Adrenal gland (tissue), 12 donors: Measurements from ENCODE around the gene EHMT1. TPM values are rescaled to one million over a fixed set of nuclear protein-coding genes. Genes with fewer than 3 reads are reported as not detected.

Experiments used
- DNase-seq, 7 donors: peaks; one replicate each; pipeline ENCODE4 v3.0.0-alpha.2; 2019 to 2020
- H3K27ac ChIP-seq, 5 donors: fragments of 200-600 bp; sonication (generic) in 4 of 5; 1 replicate in 3 of 5; 2 replicates in 2 of 5; pipeline versions ENCODE4 v1.5.1 to v1.8.0; 2016 to 2020; ENCODE audit warnings: mild to moderate bottlenecking in 1 of 5
- H3K27me3 ChIP-seq: fragments of 200-600 bp; 2 replicates; pipeline ENCODE4 v1.8.0; 2021
- H3K36me3 ChIP-seq, 2 donors: fragments of 200-600 bp; replicated peaks in 1 of 2; 1 replicate in 1 of 2; 2 replicates in 1 of 2; pipeline versions ENCODE4 v1.5.1 to v1.8.0; 2018 to 2022
- H3K4me1 ChIP-seq, 2 donors: fragments of 200-600 bp; replicated peaks in 1 of 2; 1 replicate in 1 of 2; 2 replicates in 1 of 2; pipeline versions ENCODE4 v1.5.1 to v1.8.0; 2018 to 2021
- H3K4me3 ChIP-seq, 4 donors: fragments of 200-600 bp; sonication (generic) in 3 of 4; one replicate each; pipeline ENCODE4 v1.5.1; 2016 to 2018
- H3K9me3 ChIP-seq, 3 donors: fragments of 200-600 bp; sonication (generic) in 1 of 3; replicated peaks in 1 of 3; 1 replicate in 2 of 3; 2 replicates in 1 of 3; pipeline versions ENCODE4 v1.5.1 to v1.8.0; 2016 to 2021
- POLR2A ChIP-seq, 2 donors: fragments of 450-650 bp; IDR thresholded peaks; one replicate each; pipeline ENCODE4 v1.6.1; 2017; ENCODE audit warnings: antibody characterized with exemption in 2 of 2, mild to moderate bottlenecking in 2 of 2, moderate library complexity in 1 of 2
- WGBS, 4 donors: extraction: QIAGEN DNeasy Blood & Tissue Kit in 2 of 4; methylation state at CpG; one replicate each; pipeline versions ENCODE4 v1.1.5 to v1.1.7; 2013 to 2017; 5-methylcytosine and 5-hydroxymethylcytosine counted together
- intact Hi-C, 2 donors: fragments of 100-400 bp; cut with DNase I; formaldehyde crosslinking; loops; one replicate each; pipeline versions ENCODE4 v1.14.1 to v1.15.0; 2022 to 2023
- polyA plus RNA-seq, 3 donors: library from polyadenylated mRNA; stranded (reverse); fragments of 200-250 nt in 2 of 3; fragments of 350-450 nt in 1 of 3; fragmentation: Illumina TruSeq in 1 of 3; extraction: RNeasy Lipid Tissue Mini Kit (QIAGEN cat#74804) in 1 of 3; gene quantifications; one replicate each; pipeline ENCODE4 v1.2.3, GENCODE V29; 2013 to 2014
- total RNA-seq, 9 donors: library from RNA; depleted of rRNA in 4 of 9; stranded (reverse); fragments of >200 nt in 4 of 9; fragments of 120-200 nt in 1 of 9; fragmentation: NEBNext Ultra II Directional in 1 of 9; extraction: Animal tissue kit (Norgen Biotek cat#: 25700) in 1 of 9; gene quantifications; one replicate each; pipeline versions ENCODE4 v1.1.0 to v1.2.4, GENCODE V29; 2013 to 2023
- TF ChIP-seq, protein P1 (sequence below), 6 experiments: fragments of 450-650 bp in 4 of 6; fragments of 200-600 bp in 2 of 6; sonication (generic) in 1 of 6; IDR thresholded peaks; 1 replicate in 5 of 6; 2 replicates in 1 of 6; pipeline versions ENCODE4 v1.5.1 to v1.8.0; 2016 to 2021; ENCODE audit warnings: antibody characterized with exemption in 6 of 6, mild to moderate bottlenecking in 2 of 6, moderate library complexity in 1 of 6
- donor health status: healthy with polysubstance abuse.
- donor health status: Bipolar disorder and iron deficiency.
- donor health status: DM: yes; HTN: yes; CAD: no.
- donor health status: DM: no; HTN: no; CAD: no.
- donor health status: DM: no; HTN: no; CAD: no.
- donor health status: DM: yes; HTN: yes; CAD: no.

Gene EHMT1
- total and polyA plus RNA-seq, 12 donors: 42.0 to 171 (median 71.0) TPM

GRCh38 chr9:137574192-137574591 lies 44.6 kb upstream of the EHMT1 start:
- H3K4me3 ChIP-seq: no peak overlapping the region
- H3K9me3 ChIP-seq: no peaks in the 10 kb centered on the region
- H3K4me1 ChIP-seq: peaks cover 23 to 24% of the 10 kb centered on the region in 2 donors
- H3K27me3 ChIP-seq: no peaks in the 10 kb centered on the region
- intact Hi-C loops: no loop called here
- peaks cover 0 to 46% of the 10 kb centered on the region in 2 donors for H3K36me3 ChIP-seq
- TF ChIP-seq, protein P1, sequence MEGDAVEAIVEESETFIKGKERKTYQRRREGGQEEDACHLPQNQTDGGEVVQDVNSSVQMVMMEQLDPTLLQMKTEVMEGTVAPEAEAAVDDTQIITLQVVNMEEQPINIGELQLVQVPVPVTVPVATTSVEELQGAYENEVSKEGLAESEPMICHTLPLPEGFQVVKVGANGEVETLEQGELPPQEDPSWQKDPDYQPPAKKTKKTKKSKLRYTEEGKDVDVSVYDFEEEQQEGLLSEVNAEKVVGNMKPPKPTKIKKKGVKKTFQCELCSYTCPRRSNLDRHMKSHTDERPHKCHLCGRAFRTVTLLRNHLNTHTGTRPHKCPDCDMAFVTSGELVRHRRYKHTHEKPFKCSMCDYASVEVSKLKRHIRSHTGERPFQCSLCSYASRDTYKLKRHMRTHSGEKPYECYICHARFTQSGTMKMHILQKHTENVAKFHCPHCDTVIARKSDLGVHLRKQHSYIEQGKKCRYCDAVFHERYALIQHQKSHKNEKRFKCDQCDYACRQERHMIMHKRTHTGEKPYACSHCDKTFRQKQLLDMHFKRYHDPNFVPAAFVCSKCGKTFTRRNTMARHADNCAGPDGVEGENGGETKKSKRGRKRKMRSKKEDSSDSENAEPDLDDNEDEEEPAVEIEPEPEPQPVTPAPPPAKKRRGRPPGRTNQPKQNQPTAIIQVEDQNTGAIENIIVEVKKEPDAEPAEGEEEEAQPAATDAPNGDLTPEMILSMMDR (IDR thresholded peaks at IDR 0.05): no peak
- no peak for TF ChIP-seq POLR2A (IDR thresholded peaks at IDR 0.05)
- WGBS, 4 donors: 89 to 92% (median 92%) methylated on average over 6 to 10 of the region's 10 CpGs
- no peak overlapping the region for H3K27ac ChIP-seq
- DNase-seq: no peak

DNA sequence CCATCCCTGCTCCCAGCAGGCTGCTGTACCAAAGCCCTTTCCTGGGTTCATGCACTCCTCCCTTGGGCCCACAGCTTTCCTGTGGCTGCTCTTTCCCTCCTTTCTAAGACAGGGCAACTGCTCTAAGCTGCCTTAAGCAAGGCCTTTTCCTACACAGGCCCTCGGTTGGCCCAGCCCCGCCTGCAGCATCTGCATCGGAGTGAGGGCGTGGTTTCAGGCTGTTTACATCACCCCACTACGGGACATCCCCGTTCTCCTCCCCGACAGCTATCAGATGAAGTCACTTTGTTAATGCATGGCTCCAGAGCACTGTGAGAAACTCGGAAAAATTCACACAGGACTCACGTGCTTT lies 43.5 kb upstream of the EHMT1 start:
- Histone ChIP-seq H3K4me3 (no peak overlapping the region), H3K27ac (no peak overlapping the region), H3K9me3 (no peaks in the 10 kb centered on the region), H3K36me3 (peaks cover 0 to 46% of the 10 kb centered on the region in 2 donors), H3K27me3 (no peaks in the 10 kb centered on the region), H3K4me1 (peaks cover 27 to 28% of the 10 kb centered on the region in 2 donors)
- WGBS, 4 donors: 72 to 83% (median 75%) methylated on average over 9 of the region's 9 CpGs
- intact Hi-C loops: no loop called here
- DNase-seq: no peak
- TF ChIP-seq, protein P1 (IDR thresholded peaks at IDR 0.05): no peak
- no peak for TF ChIP-seq POLR2A (IDR thresholded peaks at IDR 0.05)

GRCh38 chr9:137575716-137576411 lies 42.9 kb upstream of the EHMT1 start:
- no peak overlapping the region for H3K4me3 ChIP-seq
- TF ChIP-seq POLR2A (IDR thresholded peaks at IDR 0.05): no peak
- TF ChIP-seq, protein P1 (IDR thresholded peaks at IDR 0.05): no peak
- 65 to 83% (median 77%) methylated on average over 7 to 12 of the region's 12 CpGs for WGBS, 4 donors
- intact Hi-C loops: no loop called here
- H3K27me3 ChIP-seq: no peaks in the 10 kb centered on the region
- H3K27ac ChIP-seq: no peak overlapping the region
- no peak for DNase-seq
- H3K9me3 ChIP-seq: no peaks in the 10 kb centered on the region
- H3K36me3 ChIP-seq: peaks cover 0 to 46% of the 10 kb centered on the region in 2 donors
- H3K4me1 ChIP-seq: peaks cover 27 to 28% of the 10 kb centered on the region in 2 donors

DNA sequence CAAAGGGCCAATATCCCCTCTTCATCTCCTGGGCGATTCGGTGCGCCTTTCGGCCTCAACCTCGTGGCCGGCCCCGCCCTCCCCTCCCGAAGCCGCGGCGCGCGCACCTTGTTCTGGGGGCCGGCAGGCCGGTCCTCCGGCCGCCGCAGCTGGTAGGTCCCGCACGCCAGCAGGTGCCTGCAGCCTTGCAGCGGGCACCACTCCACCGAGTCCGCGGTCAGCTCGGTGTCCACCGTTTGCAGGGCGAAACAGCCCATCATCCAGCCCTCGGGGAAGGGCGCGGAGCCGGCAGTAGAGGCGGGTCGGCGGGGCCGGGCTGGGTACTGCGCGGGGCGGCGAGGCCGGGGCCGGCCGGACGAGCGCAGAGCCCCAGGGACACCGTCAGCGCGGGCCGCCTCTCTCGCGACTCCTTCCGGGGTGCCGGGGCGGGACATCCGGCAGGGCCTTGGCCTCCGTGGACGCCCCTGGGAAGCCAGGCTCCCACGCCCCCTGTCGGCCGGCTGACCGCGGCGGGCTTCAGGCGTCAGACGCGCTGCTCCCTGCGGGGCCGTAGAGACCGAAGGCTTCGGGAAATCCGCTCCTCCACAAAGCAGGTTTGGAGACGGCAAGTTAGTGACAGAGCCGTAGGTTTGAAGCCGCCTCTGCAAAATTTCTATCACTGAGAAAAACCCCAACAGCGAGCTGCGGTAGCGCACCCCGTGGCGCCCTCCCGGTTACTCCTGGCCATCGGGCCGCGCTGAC lies 40.1 kb upstream of the EHMT1 start, which contains the start of gene DPH7:
TSS of gene DPH7 (minus strand) at position 408 of the 741 bp plus-strand sequence. CDS start at position 260, 148 bp downstream.
- H3K27me3 ChIP-seq: no peaks in the 10 kb centered on the region
- TF ChIP-seq POLR2A (IDR thresholded peaks at IDR 0.05): peak; percentile 61 to 73
- TF ChIP-seq, protein P1 (IDR thresholded peaks at IDR 0.05): peak; percentile 60 to 96 (median 85)
- no peaks in the 10 kb centered on the region for H3K9me3 ChIP-seq
- peak within 1 kb of the TSS in 4 of 5 donors; percentile 74 to 96 (median 85) for H3K27ac ChIP-seq
- peak; percentile 93 to 97 (median 96) for DNase-seq
- peaks cover 0 to 44% of the 10 kb centered on the region in 2 donors for H3K36me3 ChIP-seq
- intact Hi-C loops: no loop called here
- H3K4me1 ChIP-seq: peaks cover 27 to 28% of the 10 kb centered on the region in 2 donors
- H3K4me3 ChIP-seq: peak within 1 kb of the TSS; percentile 81 to 100 (median 92)
- 0 to 7% (median 2%) methylated on average over 3 to 82 of the region's 82 CpGs for WGBS, 4 donors
